K562 (cell line): Measurements from ENCODE around the gene EEFSEC. TPM values are rescaled to one million over a fixed set of nuclear protein-coding genes. Genes with fewer than 3 reads are reported as not detected.

Experiments used
- AFF1 ChIP-seq, 2 experiments: fragments of 450-650 bp; IDR thresholded peaks; 2 replicates each; pipeline ENCODE4 v1.6.1; 2018; ENCODE audit warnings: mild to moderate bottlenecking in 2 of 2, low read depth in 1 of 2; ENCODE audit not compliant: partially characterized antibody in 2 of 2
- CUX1 ChIP-seq: fragments of 200-800 bp; sonication (Bioruptor generic); IDR thresholded peaks from 2 replicates; pipeline ENCODE4 v1.6.1; 2016; ENCODE audit warnings: missing genetic modification characterization, missing compliant biosample characterization
- FOXO4 ChIP-seq: fragments of 450-650 bp; formaldehyde crosslinking; IDR thresholded peaks from 2 replicates; pipeline ENCODE4 v1.4.0; 2020; ENCODE audit warnings: mild to moderate bottlenecking, moderate library complexity
- GTF2E2 ChIP-seq: fragments of 200-800 bp; sonication (Bioruptor generic); IDR thresholded peaks from 2 replicates; pipeline ENCODE4 v1.6.1; 2016; ENCODE audit warnings: missing genetic modification characterization, missing compliant biosample characterization
- HDAC8 ChIP-seq: fragments of 450-650 bp; IDR thresholded peaks from 2 replicates; pipeline ENCODE4 v1.6.1; 2016; ENCODE audit warnings: mild to moderate bottlenecking, missing genetic modification characterization, moderate library complexity, missing compliant biosample characterization
- MIER1 ChIP-seq: fragments of 450-650 bp; IDR thresholded peaks from 2 replicates; pipeline ENCODE4 v1.6.1; 2016; ENCODE audit warnings: antibody characterized with exemption, mild to moderate bottlenecking, low read depth
- MNT ChIP-seq, 2 experiments: fragments of 450-650 bp; conservative IDR thresholded peaks; 2 replicates each; pipeline ENCODE4 v1.6.1; 2017; ENCODE audit warnings: mild to moderate bottlenecking in 2 of 2, moderate library complexity in 2 of 2
- MXI1 ChIP-seq: IDR thresholded peaks from 2 replicates; pipeline ENCODE4 v1.6.1; 2011; ENCODE audit warnings: low read depth, mild to moderate bottlenecking, improper control_type of control experiment, low read length
- SIN3B ChIP-seq: fragments of 450-650 bp; IDR thresholded peaks from 2 replicates; pipeline ENCODE4 v1.6.1; 2017; ENCODE audit warnings: low read depth, mild to moderate bottlenecking, moderate library complexity
- ZNF449 ChIP-seq: fragments of 250-450 bp; sonication (Bioruptor Pico); IDR thresholded peaks from 2 replicates; pipeline ENCODE4 v1.8.0; 2022; ENCODE audit warnings: moderate library complexity, mild to moderate bottlenecking, inconsistent platforms
- ZNF551 ChIP-seq: fragments of 250-450 bp; sonication (Bioruptor Pico); IDR thresholded peaks from 2 replicates; pipeline ENCODE4 v1.5.0; 2021; ENCODE audit warnings: mild to moderate bottlenecking, moderate library complexity
- ZNF668 ChIP-seq: fragments of 250-450 bp; sonication (Bioruptor Pico); IDR thresholded peaks from 2 replicates; pipeline ENCODE4 v1.8.0; 2022; ENCODE audit warnings: mild to moderate bottlenecking, inconsistent platforms
- polyA plus RNA-seq, 8 experiments: library from polyadenylated mRNA; depleted of rRNA in 4 of 8; stranded (reverse) in 5 of 8; unstranded in 3 of 8; fragments of >200 nt; fragmentation: Nextera tagmentation in 2 of 8; fragmentation: Illumina TruSeq in 1 of 8; extraction: Ambion mirVana in 2 of 8; extraction: Trizol in 1 of 8; gene quantifications; 2 replicates each; pipeline versions ENCODE4 v1.2.1 to v1.2.3, GENCODE V29; 2011 to 2014; ENCODE audit warnings: inconsistent platforms in 1 of 8, missing spikeins in 1 of 8
- total RNA-seq, 7 experiments: library from RNA; depleted of rRNA in 6 of 7; stranded (reverse); fragments of >200 nt in 6 of 7; fragmentation: Illumina TruSeq in 2 of 7; extraction: Trizol in 2 of 7; gene quantifications; 2 replicates each; pipeline versions ENCODE4 v1.2.1 to v1.2.3, GENCODE V29; 2011 to 2021; ENCODE audit warnings: low replicate concordance in 1 of 7

The EEFSEC gene
- total and polyA plus RNA-seq, 9 of the 15 experiments (the other 6 are each of a cell fraction or from before 2014, with no cell fraction given): 0.35 to 11.8 (median 7.7) TPM

GRCh38 chr3:128416578-128417211, 263.4 kb downstream of the EEFSEC start (continued):
- no peak for TF ChIP-seq CUX1 (CRISPR knock-in tag)
- TF ChIP-seq ZNF449 (CRISPR knock-in tag): no peak
- TF ChIP-seq AFF1 (IDR thresholded peaks at IDR 0.05; ENCODE audit: low read depth in 1 of 2, partially characterized antibody in 2 of 2): no peak
- no peak; the same call in 1 of the 2 replicates for TF ChIP-seq GTF2E2
- no peak for TF ChIP-seq ZNF668 (CRISPR knock-in tag)
- no peak for TF ChIP-seq ZNF551 (CRISPR knock-in tag)
- TF ChIP-seq FOXO4: no peak
- TF ChIP-seq SIN3B: no peak
- TF ChIP-seq MNT (conservative IDR thresholded peaks at IDR 0.05): peak; percentile 29 to 44; a peak in 3 of 4 replicates
- 0 out of 2 replicates have a peak, but pooled peaks have one; percentile 38 for TF ChIP-seq MXI1
- no peak for TF ChIP-seq MIER1
- TF ChIP-seq HDAC8 (tag): no peak; the same call in 1 of the 2 replicates
